Large intestine (tissue), 3 donors: ENCODE data around the gene FUT4. TPM values are rescaled to one million over a fixed set of nuclear protein-coding genes. Genes with fewer than 3 reads are reported as not detected.
"Not testable (repeated sequence)": the region's sequence is repeated elsewhere in the genome, so short reads cannot be mapped to it uniquely, and the experiment has no call there.

Source experiments
- DNase-seq, 2 donors: peaks; one replicate each; pipeline versions ENCODE4 v3.0.0 to v3.0.0-alpha.2; 2013
- H3K27ac ChIP-seq: one replicate; pipeline ENCODE4 v1.5.1; 2013; ENCODE audit warnings: low read length
- H3K27me3 ChIP-seq: 2 replicates; pipeline ENCODE4 v1.6.1; 2013; ENCODE audit warnings: low read length; ENCODE audit not compliant: control insufficient read depth, insufficient read depth
- H3K36me3 ChIP-seq: 2 replicates; pipeline ENCODE4 v1.6.1; 2013; ENCODE audit warnings: low read length; ENCODE audit not compliant: control insufficient read depth, insufficient read depth
- H3K4me1 ChIP-seq: one replicate; pipeline ENCODE4 v1.6.1; 2013; ENCODE audit warnings: low read length; ENCODE audit not compliant: control insufficient read depth, insufficient read depth
- H3K4me3 ChIP-seq: one replicate; pipeline ENCODE4 v1.5.1; 2013; ENCODE audit warnings: low read length
- H3K9me3 ChIP-seq: one replicate; pipeline ENCODE4 v1.6.1; 2013; ENCODE audit warnings: mild to moderate bottlenecking, low read depth, low read length, moderate library complexity; ENCODE audit not compliant: control insufficient read depth
- WGBS: methylation state at CpG from one replicate; pipeline ENCODE4 v1.1.5; 2013; ENCODE audit warnings: low lambda C conversion rate; ENCODE audit not compliant: insufficient coverage; 5-methylcytosine and 5-hydroxymethylcytosine counted together
- polyA plus RNA-seq: library from polyadenylated mRNA; unstranded; fragments of 120-200 nt; gene quantifications from one replicate; pipeline ENCODE4 v1.2.1, GENCODE V29; 2013

The FUT4 gene
- polyA plus RNA-seq, 1 donor, result 21.6 TPM

DNA sequence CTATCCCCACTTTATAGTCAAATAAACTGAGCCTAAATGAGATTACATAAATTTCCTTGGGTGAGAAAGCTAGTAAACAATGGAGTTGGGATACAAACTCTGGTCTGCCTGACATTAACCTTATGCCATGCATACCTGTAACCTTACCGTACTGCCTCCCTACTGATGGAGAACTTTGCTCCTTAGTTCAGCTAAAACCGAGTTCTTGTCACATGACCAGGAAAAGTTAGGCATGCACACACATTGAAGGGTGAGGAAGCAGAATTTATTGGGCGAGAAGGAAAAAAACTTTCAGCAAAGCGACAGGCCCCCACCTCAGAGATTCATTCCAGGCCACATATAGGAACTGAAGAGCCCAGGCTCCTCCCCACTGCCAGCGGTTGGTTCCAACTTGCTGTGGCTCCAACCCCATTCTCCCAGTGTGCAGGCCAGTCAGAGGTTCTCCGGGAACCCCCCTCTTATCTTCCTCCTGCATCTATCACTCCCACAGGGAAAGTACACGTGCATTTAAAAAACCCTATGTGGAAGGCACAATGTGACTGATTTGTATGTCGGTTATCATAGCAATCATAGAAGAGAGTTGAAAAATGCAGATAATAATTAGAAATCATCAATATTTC, 20.2 kb downstream of the FUT4 start:
- H3K27me3 ChIP-seq, result no peaks in the 10 kb centered on the region
- no peak overlapping the region for H3K27ac ChIP-seq
- WGBS, result 51% methylated on average over 2 of the region's 8 CpGs
- peak in 1 of 2 donors; percentile 38 for DNase-seq
- no peak overlapping the region for H3K4me3 ChIP-seq
- peaks cover 2% of the 10 kb centered on the region for H3K36me3 ChIP-seq
- peaks cover 8% of the 10 kb centered on the region for H3K4me1 ChIP-seq
- peaks cover 4% of the 10 kb centered on the region for H3K9me3 ChIP-seq

DNA sequence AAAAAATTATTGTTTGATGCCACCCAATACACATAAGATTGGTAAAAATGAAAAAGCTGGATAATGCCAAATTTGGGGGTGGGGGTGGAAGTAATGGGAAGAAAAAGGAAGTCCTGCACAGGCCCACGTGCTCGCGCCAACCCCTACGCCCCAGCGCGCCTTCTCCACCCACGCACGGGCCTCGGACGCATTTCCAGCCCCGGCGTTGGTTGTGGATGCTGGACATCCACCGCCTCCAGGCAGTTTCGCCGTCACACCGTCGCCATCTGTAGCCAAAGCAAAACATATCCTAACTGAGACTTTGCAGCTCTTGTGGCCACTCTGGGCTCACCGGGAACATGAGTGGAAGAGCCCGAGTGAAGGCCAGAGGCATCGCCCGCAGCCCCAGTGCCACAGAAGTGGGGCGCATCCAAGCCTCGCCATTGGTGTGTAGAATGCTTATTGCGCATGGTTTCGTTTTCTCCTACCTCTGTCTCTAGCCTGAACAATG, 23.5 kb downstream of the FUT4 start, which contains the start of gene PIWIL4:
TSS of gene PIWIL4 (plus strand) at position 188 of the 490 bp plus-strand sequence. CDS start at position 339, 151 bp downstream.
- H3K4me1 ChIP-seq, result peaks cover 8% of the 10 kb centered on the region
- H3K4me3 ChIP-seq, result no peak within 1 kb of the TSS
- no peak for DNase-seq
- no peaks in the 10 kb centered on the region for H3K36me3 ChIP-seq
- no peaks in the 10 kb centered on the region for H3K27me3 ChIP-seq
- H3K27ac ChIP-seq, result no peak within 1 kb of the TSS
- H3K9me3 ChIP-seq, result peaks cover 4% of the 10 kb centered on the region
- no CpG with 5 or more reads among the region's 25 CpGs for WGBS

DNA sequence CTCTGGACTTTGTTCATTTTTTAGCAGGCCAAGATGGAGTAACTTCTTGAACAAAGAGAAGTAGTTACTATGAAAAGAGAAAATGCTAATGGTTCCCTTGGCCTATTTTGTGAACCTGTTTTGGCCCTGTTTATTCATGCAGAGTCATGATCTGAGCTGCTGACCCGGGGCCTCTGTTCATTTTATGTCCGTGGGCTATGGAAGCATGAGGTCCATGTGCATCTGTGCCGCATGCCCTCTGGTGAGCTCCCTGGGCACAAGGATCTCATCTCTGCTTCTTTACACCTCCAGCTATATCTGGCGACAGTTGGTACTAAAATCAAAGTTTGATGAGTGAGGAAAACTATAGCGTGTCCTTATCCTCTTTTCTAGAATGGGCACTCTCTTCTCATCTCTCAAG, 24.5 kb downstream of the FUT4 start:
- Histone ChIP-seq H3K4me3 (no peak overlapping the region), H3K4me1 (peaks cover 8% of the 10 kb centered on the region), H3K9me3 (peaks cover 4% of the 10 kb centered on the region), H3K27me3 (no peaks in the 10 kb centered on the region), H3K36me3 (no peaks in the 10 kb centered on the region), H3K27ac (no peak overlapping the region)
- DNase-seq, result no peak
- 100% methylated on average over 2 of the region's 5 CpGs for WGBS

DNA sequence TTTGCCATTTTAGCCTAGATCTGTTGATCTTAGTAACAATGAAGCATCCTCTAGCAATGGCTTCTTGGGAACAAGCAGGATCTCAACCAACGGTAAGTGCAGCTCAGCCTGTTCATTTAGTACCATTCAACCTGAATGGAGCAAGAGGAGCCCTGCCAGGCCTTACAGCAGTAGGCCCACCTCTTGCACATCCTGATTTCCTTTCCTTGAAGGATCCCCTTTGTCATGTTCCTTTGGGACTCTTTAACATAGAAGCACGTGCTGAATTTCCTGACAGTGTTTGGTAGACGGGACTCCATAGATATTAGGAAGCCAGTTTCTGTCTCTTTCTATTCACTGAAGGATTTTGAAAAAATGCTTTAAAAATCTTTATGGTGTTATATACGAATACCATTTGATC, 25.0 kb downstream of the FUT4 start:
- peaks cover 4% of the 10 kb centered on the region for H3K9me3 ChIP-seq
- no peak overlapping the region for H3K27ac ChIP-seq
- H3K27me3 ChIP-seq, result no peaks in the 10 kb centered on the region
- DNase-seq, result no peak
- H3K36me3 ChIP-seq, result no peaks in the 10 kb centered on the region
- H3K4me3 ChIP-seq, result no peak overlapping the region
- 80% methylated on average over 2 of the region's 4 CpGs for WGBS
- peaks cover 5% of the 10 kb centered on the region for H3K4me1 ChIP-seq

DNA sequence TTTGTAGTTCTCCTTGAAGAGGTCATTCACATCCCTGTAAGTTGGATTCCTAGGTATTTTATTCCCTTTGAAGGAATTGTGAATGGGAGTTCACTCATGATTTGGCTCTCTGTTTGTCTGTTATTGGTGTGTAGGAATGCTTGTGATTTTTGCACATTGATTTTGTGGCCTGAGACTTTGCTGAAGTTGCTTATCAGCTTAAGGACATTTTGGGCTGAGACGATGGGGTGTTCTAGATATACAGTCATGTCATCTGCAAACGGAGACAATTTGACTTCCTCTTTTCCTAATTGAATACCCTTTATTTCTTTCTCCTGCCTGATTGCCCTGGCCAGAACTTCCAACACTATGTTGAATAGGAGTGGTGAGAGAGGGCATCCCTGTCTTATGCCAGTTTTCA, 29.3 kb downstream of the FUT4 start:
- H3K4me3 ChIP-seq, H3K9me3 ChIP-seq, H3K27me3 ChIP-seq, H3K27ac ChIP-seq, DNase-seq, H3K36me3 ChIP-seq, H3K4me1 ChIP-seq: not testable (repeated sequence)
- no CpG with 5 or more reads among the region's 2 CpGs for WGBS

DNA sequence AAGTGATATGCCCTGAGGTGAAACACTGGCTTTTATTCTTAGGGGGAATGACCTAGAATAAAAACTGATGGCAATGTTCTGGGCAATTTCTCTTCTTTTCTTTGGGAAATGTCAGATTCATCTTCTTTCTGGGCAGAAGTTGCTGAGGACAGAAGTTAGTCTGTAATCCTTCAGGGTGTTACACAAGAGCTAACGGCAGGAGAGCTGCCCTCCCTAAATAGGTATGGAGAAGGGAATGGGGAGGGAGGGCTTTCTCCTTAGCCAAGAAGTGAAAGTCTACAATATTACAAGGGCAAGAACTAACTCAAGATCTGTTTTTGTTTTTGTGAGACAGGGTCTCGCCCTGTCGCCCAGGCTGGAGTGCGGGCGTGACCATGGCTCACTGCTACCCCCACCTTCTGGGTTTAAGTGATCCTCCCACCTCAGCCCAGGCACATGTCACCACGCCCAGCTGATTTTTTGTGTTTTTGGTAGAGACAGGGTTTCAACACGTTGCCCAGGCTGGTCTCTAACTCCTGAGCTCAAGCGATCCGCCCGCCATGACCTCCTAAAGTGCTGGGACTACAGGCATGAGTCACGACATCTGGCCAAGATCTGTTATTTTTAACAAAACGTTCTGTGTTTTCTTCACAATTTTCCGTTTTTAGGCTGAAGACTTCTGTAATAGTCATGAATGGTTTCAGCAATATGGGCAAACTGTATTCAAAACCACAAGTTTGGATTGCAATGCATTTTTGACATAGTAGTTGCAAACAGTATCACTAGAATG, 30.7 kb downstream of the FUT4 start:
- H3K36me3 ChIP-seq, result no peaks in the 10 kb centered on the region
- no peak for DNase-seq
- H3K4me1 ChIP-seq, result no peaks in the 10 kb centered on the region
- WGBS, result 100% methylated on average over 1 of the region's 13 CpGs
- no peaks in the 10 kb centered on the region for H3K27me3 ChIP-seq
- H3K27ac ChIP-seq, result no peak overlapping the region
- H3K4me3 ChIP-seq, result no peak overlapping the region
- no peaks in the 10 kb centered on the region for H3K9me3 ChIP-seq

DNA sequence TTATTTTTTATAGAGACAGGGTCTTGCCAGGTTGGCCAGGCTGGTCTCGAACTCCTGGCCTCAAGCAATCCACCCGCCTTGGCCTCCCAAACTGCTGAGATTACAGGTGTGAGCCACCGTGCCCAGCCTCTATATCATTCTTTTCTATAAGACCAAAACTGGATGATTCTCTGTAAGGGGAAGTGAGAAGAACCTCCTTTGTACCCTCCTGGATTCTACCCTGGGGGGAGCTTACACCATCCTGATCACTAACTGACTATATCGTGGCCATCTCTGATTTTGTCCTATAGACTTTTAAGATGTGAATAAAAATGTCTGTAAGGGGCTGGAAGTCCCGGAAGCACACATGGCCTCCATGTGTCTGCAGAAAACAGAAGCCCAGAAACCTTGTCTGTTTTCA, 32.6 kb downstream of the FUT4 start:
- 80% methylated on average over 1 of the region's 5 CpGs for WGBS
- Histone ChIP-seq H3K4me1 (no peaks in the 10 kb centered on the region), H3K27ac (no peak overlapping the region), H3K4me3 (no peak overlapping the region), H3K36me3 (peaks cover under 1% of the 10 kb centered on the region), H3K27me3 (no peaks in the 10 kb centered on the region), H3K9me3 (no peaks in the 10 kb centered on the region)
- no peak for DNase-seq

DNA sequence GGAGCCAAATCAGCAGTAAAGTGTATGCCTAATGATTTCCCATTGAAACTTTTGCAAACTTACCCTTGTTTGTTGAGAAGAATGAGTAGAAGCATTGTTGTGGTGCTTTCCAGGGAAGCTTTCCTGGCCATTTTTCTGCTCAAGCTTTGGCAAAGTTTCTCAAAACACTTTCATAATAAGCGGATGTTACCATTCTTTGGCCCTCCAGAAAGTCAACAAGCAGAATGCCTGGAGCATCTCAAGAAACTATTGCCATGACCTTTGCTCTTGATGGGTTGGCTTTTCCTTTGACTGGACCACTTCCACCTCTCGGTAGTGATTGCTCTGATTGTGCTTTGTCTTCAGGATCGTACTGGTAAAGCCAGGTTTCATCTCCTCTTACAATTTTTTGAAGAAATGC, 34.1 kb downstream of the FUT4 start:
- H3K27me3 ChIP-seq, result no peaks in the 10 kb centered on the region
- no CpG with 5 or more reads among the region's 3 CpGs for WGBS
- no peak overlapping the region for H3K4me3 ChIP-seq
- DNase-seq, result no peak
- H3K9me3 ChIP-seq, result no peaks in the 10 kb centered on the region
- no peaks in the 10 kb centered on the region for H3K4me1 ChIP-seq
- no peak overlapping the region for H3K27ac ChIP-seq
- peaks cover 4% of the 10 kb centered on the region for H3K36me3 ChIP-seq

DNA sequence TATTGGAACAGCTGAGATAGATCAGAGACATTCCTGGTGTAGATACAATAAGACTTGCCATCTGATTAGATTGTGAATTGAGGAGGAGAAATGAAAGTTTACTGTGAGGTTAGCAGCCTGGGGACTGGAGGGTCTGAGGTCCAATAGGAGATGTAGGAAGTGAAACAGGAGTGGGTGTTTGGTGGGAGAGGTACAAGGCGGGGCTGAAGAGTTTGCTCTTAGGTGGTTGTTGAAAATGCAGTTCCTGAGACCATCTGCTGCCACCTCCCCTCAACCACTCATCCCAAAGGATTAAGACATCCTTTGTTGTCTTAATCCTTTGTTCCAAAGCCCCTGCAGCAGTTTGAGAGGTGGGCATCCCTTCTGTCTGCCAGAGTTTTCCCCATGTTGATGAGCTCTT, 38.2 kb downstream of the FUT4 start:
- no CpG with 5 or more reads among the region's 1 CpG for WGBS

DNA sequence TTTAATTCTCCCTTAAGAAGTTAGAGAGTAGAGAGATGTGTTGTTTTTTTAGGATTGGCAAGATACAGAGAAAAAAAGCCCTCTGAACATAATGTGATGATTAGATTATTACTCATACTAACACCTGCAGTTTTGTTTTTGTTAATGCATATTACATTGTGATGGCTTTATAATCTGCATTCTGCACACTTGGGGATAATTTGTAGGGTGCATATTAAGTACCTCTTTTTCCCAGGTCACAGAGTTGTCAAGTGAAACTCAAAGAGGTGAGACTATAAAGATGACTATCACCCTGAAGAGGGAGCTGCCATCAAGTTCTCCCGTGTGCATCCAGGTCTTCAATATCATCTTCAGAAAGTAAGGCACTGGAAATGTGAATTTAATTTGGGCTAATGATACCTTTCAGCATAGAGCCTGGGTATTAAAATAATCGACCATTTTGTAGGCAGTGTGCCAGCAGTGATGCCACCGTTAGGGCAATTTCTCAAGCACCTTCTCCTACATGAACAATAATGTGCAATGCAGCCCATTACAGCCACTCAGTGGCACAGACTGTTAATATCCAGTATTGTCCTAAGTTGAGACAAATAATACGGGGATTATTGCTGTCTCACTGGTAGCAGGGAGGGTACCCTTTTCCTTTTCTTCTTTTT, 39.6 kb downstream of the FUT4 start:
- Histone ChIP-seq H3K27ac (no peak overlapping the region), H3K9me3 (no peaks in the 10 kb centered on the region), H3K36me3 (peaks cover 16% of the 10 kb centered on the region), H3K4me1 (peaks cover 5% of the 10 kb centered on the region), H3K4me3 (no peak overlapping the region), H3K27me3 (no peaks in the 10 kb centered on the region)
- no CpG with 5 or more reads among the region's 4 CpGs for WGBS
- no peak for DNase-seq

More for the DNA sequence above, 38.2 kb downstream of the FUT4 start:
- Histone ChIP-seq H3K27me3 (no peaks in the 10 kb centered on the region), H3K27ac (no peak overlapping the region), H3K4me1 (no peaks in the 10 kb centered on the region), H3K9me3 (no peaks in the 10 kb centered on the region), H3K4me3 (no peak overlapping the region), H3K36me3 (peaks cover 13% of the 10 kb centered on the region)
- no peak for DNase-seq
